ENCODE measurements around the gene TMTC1.

Gene TMTC1

DNA sequence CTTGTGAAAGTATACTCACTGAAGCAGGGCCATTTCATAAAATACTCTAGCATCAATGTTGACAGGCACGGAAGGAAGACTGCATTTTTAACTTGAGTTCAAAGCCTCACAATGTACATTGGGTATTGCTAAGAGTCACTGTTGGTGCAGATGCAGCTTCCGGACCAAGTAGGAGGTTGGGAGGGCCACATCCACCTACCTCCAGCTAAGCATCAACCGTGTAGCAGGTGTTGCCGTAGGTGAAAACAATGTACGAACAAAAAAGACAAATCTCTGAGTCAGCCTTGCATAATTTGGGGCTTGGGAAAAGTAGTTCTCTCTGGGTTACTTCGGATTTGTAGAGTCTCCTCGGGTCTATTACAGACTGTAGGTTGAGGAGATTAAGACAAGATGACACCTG, 48.1 kb downstream of the TMTC1 start:
- Histone ChIP-seq H3K4me1 (ENCODE audit: control insufficient read depth, insufficient read depth, low read length) (peaks cover 47% of the 10 kb centered on the region), H3K9ac (ENCODE audit: low read length) (no peak overlapping the region), H3K36me3 (ENCODE audit: control insufficient read depth, insufficient read depth, low read length, severe bottlenecking) (peaks cover 11% of the 10 kb centered on the region), H3K27me3 (replicated peaks; ENCODE audit: control insufficient read depth, insufficient read depth, low read length) (no peaks in the 10 kb centered on the region), H3K4me3 (ENCODE audit: low read length) (no peak overlapping the region), H3K9me3 (ENCODE audit: control insufficient read depth, low read length) (no peaks in the 10 kb centered on the region)
- no peak for DNase-seq (ENCODE audit: low read depth)

DNA sequence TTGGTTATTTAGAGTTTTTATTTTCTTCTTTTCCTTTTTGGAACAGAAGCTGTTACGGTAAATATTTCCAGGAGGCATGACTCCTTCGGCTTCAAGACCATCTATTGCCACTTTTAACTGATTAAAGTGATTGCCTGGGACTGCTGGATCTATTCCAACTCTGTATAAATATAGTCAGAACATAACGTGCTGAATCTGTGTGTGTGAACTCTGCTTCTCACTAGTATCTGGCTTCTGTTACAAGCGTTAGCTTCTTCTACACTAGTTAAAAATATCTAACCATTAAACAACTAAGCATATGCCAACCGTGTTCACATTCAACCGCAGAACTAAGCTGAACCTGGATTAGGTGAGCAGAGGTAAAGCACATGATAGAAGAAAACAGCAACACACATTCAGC, 49.0 kb downstream of the TMTC1 start:
- no peaks in the 10 kb centered on the region for H3K27me3 ChIP-seq (replicated peaks; ENCODE audit: control insufficient read depth, insufficient read depth, low read length)
- H3K9me3 ChIP-seq (ENCODE audit: control insufficient read depth, low read length) = no peaks in the 10 kb centered on the region
- DNase-seq (ENCODE audit: low read depth) = no peak
- peaks cover 11% of the 10 kb centered on the region for H3K36me3 ChIP-seq (ENCODE audit: control insufficient read depth, insufficient read depth, low read length, severe bottlenecking)
- peak overlapping the region; percentile 4 for H3K9ac ChIP-seq (ENCODE audit: low read length)
- H3K4me3 ChIP-seq (ENCODE audit: low read length) = no peak overlapping the region
- H3K4me1 ChIP-seq (ENCODE audit: control insufficient read depth, insufficient read depth, low read length) = peaks cover 46% of the 10 kb centered on the region

DNA sequence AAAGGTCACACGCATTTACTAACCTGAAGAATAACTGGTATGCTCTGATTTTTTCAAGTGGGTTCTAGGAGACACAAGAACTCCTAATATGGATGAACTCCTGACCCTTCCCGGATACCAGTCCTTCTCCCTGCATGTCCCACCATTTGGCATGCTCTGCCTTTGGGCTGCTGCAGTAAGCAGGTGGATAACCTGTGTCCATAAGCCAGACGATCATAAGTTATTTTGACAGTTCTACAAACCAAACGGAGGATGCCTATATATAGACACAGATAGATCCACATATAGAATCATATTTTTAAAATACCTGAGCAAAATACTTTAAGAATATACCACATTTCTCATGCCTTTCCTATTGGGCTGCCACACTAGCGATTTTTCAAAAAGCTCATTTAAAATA, 49.4 kb downstream of the TMTC1 start:
- Histone ChIP-seq H3K4me3 (ENCODE audit: low read length) (no peak overlapping the region), H3K36me3 (ENCODE audit: control insufficient read depth, insufficient read depth, low read length, severe bottlenecking) (peaks cover 11% of the 10 kb centered on the region), H3K9me3 (ENCODE audit: control insufficient read depth, low read length) (no peaks in the 10 kb centered on the region), H3K27me3 (replicated peaks; ENCODE audit: control insufficient read depth, insufficient read depth, low read length) (no peaks in the 10 kb centered on the region), H3K4me1 (ENCODE audit: control insufficient read depth, insufficient read depth, low read length) (peaks cover 43% of the 10 kb centered on the region), H3K9ac (ENCODE audit: low read length) (no peak overlapping the region)
- DNase-seq (ENCODE audit: low read depth) = no peak

DNA sequence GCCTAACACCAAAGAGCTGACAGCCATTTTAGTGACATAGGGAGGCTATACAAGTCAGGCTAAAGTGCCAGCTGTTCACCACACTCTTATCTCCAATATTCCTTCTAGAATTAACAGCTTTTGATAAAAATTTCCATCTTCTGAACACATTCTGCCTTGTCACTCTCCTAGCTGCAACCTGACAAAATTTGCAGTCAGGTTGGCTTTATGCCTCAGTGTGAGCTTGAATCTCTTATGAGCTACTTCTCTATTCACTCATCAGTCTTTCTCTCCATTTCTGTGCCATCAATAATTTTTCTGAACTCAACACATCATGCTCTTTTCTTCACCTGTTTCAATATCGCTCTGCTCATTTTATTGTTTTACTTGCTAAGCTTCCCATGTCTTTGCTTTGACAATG, 50.2 kb downstream of the TMTC1 start:
- Histone ChIP-seq H3K9ac (ENCODE audit: low read length) (no peak overlapping the region), H3K36me3 (ENCODE audit: control insufficient read depth, insufficient read depth, low read length, severe bottlenecking) (peaks cover 11% of the 10 kb centered on the region), H3K4me3 (ENCODE audit: low read length) (no peak overlapping the region), H3K9me3 (ENCODE audit: control insufficient read depth, low read length) (no peaks in the 10 kb centered on the region), H3K27me3 (replicated peaks; ENCODE audit: control insufficient read depth, insufficient read depth, low read length) (no peaks in the 10 kb centered on the region), H3K4me1 (ENCODE audit: control insufficient read depth, insufficient read depth, low read length) (peaks cover 35% of the 10 kb centered on the region)
- no peak for DNase-seq (ENCODE audit: low read depth)

DNA sequence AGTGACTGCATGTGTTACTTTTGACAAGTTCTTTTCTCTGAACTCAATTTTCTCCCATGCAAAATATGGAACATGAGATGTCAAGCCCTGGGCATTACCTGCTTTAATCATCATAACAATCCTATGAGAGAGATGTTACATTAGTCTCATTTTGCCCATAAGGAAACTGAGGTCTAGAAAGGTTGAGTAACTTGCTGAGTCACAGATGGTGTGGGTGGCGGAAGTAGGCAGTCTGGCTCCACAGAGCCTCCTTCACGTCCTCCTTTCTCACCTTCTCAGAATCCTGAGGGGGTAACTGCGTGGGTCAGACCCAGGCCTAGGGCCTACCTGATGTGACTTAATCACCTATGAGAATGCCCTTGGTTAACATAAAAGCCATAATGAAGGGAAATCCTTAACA, 50.7 kb downstream of the TMTC1 start:
- no peak overlapping the region for H3K4me3 ChIP-seq (ENCODE audit: low read length)
- no peaks in the 10 kb centered on the region for H3K27me3 ChIP-seq (replicated peaks; ENCODE audit: control insufficient read depth, insufficient read depth, low read length)
- H3K4me1 ChIP-seq (ENCODE audit: control insufficient read depth, insufficient read depth, low read length) = peaks cover 31% of the 10 kb centered on the region
- H3K9me3 ChIP-seq (ENCODE audit: control insufficient read depth, low read length) = no peaks in the 10 kb centered on the region
- DNase-seq (ENCODE audit: low read depth) = no peak
- H3K36me3 ChIP-seq (ENCODE audit: control insufficient read depth, insufficient read depth, low read length, severe bottlenecking) = peaks cover 11% of the 10 kb centered on the region
- no peak overlapping the region for H3K9ac ChIP-seq (ENCODE audit: low read length)

DNA sequence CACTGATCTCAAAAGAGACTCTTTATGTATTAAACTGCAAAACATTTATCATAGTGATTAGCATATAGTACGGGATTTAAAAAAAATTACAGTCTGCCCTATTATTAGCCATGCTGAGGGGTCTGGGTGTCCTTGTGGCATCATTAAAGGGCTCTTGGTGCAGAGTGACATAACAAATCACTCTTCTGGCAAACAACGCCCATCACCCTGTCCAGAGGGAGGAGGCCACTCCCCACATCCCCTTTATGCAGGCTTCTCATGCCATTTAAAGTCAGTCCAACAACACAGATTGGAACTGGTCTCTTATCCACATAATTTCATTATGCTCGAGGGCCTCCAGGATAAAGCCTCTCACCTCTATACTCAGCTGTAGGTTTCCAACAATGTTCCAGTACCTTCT, 51.1 kb downstream of the TMTC1 start:
- Histone ChIP-seq H3K27me3 (replicated peaks; ENCODE audit: control insufficient read depth, insufficient read depth, low read length) (no peaks in the 10 kb centered on the region), H3K36me3 (ENCODE audit: control insufficient read depth, insufficient read depth, low read length, severe bottlenecking) (peaks cover 11% of the 10 kb centered on the region), H3K9me3 (ENCODE audit: control insufficient read depth, low read length) (no peaks in the 10 kb centered on the region), H3K4me1 (ENCODE audit: control insufficient read depth, insufficient read depth, low read length) (peaks cover 28% of the 10 kb centered on the region), H3K9ac (ENCODE audit: low read length) (no peak overlapping the region), H3K4me3 (ENCODE audit: low read length) (no peak overlapping the region)
- no peak for DNase-seq (ENCODE audit: low read depth)

DNA sequence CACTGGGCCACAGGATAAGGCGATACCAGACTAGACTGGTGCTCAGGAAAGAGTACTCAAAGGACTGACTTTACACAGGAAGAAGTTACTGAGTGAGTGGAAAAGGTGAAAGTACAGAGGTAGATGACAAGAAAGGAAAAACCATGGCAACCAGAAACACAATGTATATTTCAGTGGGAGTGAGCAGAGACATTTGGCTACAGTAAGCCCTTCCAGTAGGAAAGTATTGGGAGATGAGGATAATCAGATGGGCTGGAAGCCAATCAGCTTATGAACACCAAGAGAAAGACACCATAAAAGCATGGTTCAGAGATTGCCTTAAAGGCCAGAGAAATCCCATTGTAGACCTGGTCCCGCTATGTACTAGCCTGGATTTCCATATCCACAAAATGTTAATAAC, 51.6 kb downstream of the TMTC1 start:
- DNase-seq (ENCODE audit: low read depth) = no peak
- H3K27me3 ChIP-seq (replicated peaks; ENCODE audit: control insufficient read depth, insufficient read depth, low read length) = no peaks in the 10 kb centered on the region
- H3K36me3 ChIP-seq (ENCODE audit: control insufficient read depth, insufficient read depth, low read length, severe bottlenecking) = peaks cover 11% of the 10 kb centered on the region
- H3K4me3 ChIP-seq (ENCODE audit: low read length) = no peak overlapping the region
- H3K9ac ChIP-seq (ENCODE audit: low read length) = no peak overlapping the region
- H3K9me3 ChIP-seq (ENCODE audit: control insufficient read depth, low read length) = no peaks in the 10 kb centered on the region
- H3K4me1 ChIP-seq (ENCODE audit: control insufficient read depth, insufficient read depth, low read length) = peaks cover 28% of the 10 kb centered on the region

DNA sequence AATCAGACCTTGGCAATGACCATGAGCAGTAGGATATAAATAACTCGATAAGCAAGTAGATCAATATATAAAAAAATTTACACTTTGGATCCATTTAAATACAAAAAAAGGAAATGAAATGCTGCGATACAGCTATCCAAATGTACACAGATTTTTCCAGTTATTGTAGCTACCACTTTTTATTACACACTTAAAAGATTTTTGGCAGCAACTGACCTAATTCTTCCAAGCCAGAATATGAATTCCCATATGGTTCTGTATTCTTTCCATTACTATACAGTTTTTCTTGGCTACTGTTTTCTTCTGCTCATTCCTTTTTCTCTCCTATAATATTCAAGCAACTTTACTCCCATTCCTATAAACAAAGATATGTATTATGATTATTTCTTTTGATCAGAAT, 52.2 kb downstream of the TMTC1 start:
- Histone ChIP-seq H3K36me3 (ENCODE audit: control insufficient read depth, insufficient read depth, low read length, severe bottlenecking) (peaks cover 11% of the 10 kb centered on the region), H3K4me3 (ENCODE audit: low read length) (peak overlapping the region; percentile 49), H3K4me1 (ENCODE audit: control insufficient read depth, insufficient read depth, low read length) (peaks cover 28% of the 10 kb centered on the region), H3K9me3 (ENCODE audit: control insufficient read depth, low read length) (no peaks in the 10 kb centered on the region), H3K27me3 (replicated peaks; ENCODE audit: control insufficient read depth, insufficient read depth, low read length) (no peaks in the 10 kb centered on the region), H3K9ac (ENCODE audit: low read length) (no peak overlapping the region)
- no peak for DNase-seq (ENCODE audit: low read depth)

DNA sequence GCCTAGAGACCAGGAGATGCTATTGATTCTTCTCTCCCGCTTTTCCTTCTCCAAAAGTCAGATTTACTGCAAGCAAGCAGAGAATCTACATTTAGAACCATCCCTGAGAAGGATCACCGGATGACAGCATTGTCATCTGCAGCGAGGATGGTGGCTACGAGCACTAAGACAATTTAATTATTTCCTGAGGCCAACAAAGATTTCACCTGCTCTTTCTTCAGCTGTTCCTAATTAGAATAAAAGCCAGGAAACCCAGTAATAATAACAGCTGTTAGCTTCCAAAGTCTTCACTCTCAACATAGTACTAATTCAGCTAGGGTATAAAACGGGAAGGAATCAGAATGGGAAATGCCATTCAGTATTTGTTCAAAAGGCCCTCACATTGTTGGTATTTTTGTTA, 53.3 kb downstream of the TMTC1 start:
- no peak for DNase-seq (ENCODE audit: low read depth)
- Histone ChIP-seq H3K4me1 (ENCODE audit: control insufficient read depth, insufficient read depth, low read length) (peaks cover 39% of the 10 kb centered on the region), H3K4me3 (ENCODE audit: low read length) (no peak overlapping the region), H3K9ac (ENCODE audit: low read length) (no peak overlapping the region), H3K27me3 (replicated peaks; ENCODE audit: control insufficient read depth, insufficient read depth, low read length) (no peaks in the 10 kb centered on the region), H3K9me3 (ENCODE audit: control insufficient read depth, low read length) (no peaks in the 10 kb centered on the region), H3K36me3 (ENCODE audit: control insufficient read depth, insufficient read depth, low read length, severe bottlenecking) (peaks cover 8% of the 10 kb centered on the region)

DNA sequence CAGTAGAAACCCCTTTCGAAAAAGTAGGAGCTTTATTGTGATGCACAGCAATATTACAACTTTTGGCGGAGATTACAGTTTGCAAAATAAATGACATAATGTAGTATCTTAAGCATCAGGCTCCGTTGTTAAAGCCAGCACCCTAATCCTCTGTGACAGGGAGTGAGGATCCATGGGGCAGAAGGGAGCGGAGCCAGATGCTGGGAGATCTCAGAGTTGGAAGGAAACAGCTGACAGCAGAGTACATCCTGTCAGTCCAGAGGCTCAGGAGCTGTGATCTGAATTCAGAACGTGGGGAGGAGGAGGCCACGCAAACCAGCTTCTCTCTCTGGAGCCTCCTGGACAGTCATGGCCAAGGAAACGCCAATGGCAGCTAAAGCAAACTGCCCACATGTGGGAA, 55.7 kb downstream of the TMTC1 start:
- Histone ChIP-seq H3K9ac (ENCODE audit: low read length) (no peak overlapping the region), H3K4me1 (ENCODE audit: control insufficient read depth, insufficient read depth, low read length) (peaks cover 28% of the 10 kb centered on the region), H3K9me3 (ENCODE audit: control insufficient read depth, low read length) (no peaks in the 10 kb centered on the region), H3K4me3 (ENCODE audit: low read length) (no peak overlapping the region), H3K36me3 (ENCODE audit: control insufficient read depth, insufficient read depth, low read length, severe bottlenecking) (no peaks in the 10 kb centered on the region), H3K27me3 (replicated peaks; ENCODE audit: control insufficient read depth, insufficient read depth, low read length) (no peaks in the 10 kb centered on the region)
- no peak for DNase-seq (ENCODE audit: low read depth)

DNA sequence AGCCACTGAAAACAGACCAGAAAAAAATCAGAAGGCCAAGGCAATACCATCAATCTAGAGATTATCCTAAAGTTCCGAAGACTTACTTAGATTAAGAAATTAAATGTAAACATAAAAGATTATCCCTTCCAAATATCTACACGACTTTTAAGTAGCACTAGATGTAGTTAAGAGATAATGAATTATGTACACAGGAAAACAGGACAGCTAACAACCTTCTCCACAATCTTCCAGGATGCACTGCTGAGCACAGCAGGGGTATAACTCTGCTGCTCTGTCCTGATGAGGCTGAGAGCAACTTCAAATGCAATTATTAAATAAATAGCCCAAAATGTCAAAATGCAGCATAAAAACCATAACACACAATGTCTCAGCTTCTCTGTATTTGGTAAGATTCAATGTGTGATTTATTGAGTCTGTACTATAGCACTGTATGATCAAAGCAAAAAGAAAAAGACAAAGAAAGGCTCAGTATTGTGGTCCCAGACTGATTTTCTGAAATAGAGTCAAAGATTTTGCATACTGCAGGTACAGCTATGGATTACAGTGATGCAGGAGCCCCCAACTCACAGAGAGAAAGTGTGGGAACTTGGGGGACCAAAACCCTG, 56.9 kb downstream of the TMTC1 start:
- H3K9ac ChIP-seq (ENCODE audit: low read length) = no peak overlapping the region
- DNase-seq (ENCODE audit: low read depth) = no peak
- no peaks in the 10 kb centered on the region for H3K36me3 ChIP-seq (ENCODE audit: control insufficient read depth, insufficient read depth, low read length, severe bottlenecking)
- no peaks in the 10 kb centered on the region for H3K9me3 ChIP-seq (ENCODE audit: control insufficient read depth, low read length)
- no peak overlapping the region for H3K4me3 ChIP-seq (ENCODE audit: low read length)
- no peaks in the 10 kb centered on the region for H3K27me3 ChIP-seq (replicated peaks; ENCODE audit: control insufficient read depth, insufficient read depth, low read length)
- H3K4me1 ChIP-seq (ENCODE audit: control insufficient read depth, insufficient read depth, low read length) = peaks cover 27% of the 10 kb centered on the region

DNA sequence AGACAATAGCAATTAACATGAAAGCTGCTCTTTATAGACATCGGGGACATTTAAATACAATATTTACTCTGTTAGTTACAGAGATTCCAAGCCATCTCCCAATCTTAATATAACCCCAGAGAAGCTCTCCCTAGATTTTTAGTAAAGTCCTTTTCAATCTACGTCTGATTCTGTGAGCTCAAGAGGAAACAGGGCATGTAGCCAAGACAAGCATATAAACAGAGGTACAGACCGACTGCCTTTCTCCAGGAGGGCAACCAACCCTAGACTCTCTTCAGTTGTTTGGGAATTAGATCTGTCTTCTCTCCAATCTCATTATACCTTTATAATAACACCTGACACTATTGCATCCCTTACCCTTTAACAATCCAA, 57.4 kb downstream of the TMTC1 start:
- H3K4me1 ChIP-seq (ENCODE audit: control insufficient read depth, insufficient read depth, low read length) = peaks cover 22% of the 10 kb centered on the region
- no peaks in the 10 kb centered on the region for H3K9me3 ChIP-seq (ENCODE audit: control insufficient read depth, low read length)
- no peaks in the 10 kb centered on the region for H3K36me3 ChIP-seq (ENCODE audit: control insufficient read depth, insufficient read depth, low read length, severe bottlenecking)
- H3K4me3 ChIP-seq (ENCODE audit: low read length) = no peak overlapping the region
- peak; percentile 55 for DNase-seq (ENCODE audit: low read depth)
- H3K9ac ChIP-seq (ENCODE audit: low read length) = no peak overlapping the region
- H3K27me3 ChIP-seq (replicated peaks; ENCODE audit: control insufficient read depth, insufficient read depth, low read length) = no peaks in the 10 kb centered on the region
